Skeletal muscle satellite cell (primary cell): Measurements from ENCODE around the gene NCOA1.
A peak's percentile ranks its signal among the peaks of the same experiment; 100 is the strongest.

Experiments used
- H3K27me3 ChIP-seq: 2 replicates; pipeline ENCODE4 v1.7.0; 2013; ENCODE audit warnings: low read length; ENCODE audit not compliant: control insufficient read depth, insufficient read depth
- H3K36me3 ChIP-seq: 2 replicates; pipeline ENCODE4 v1.7.0; 2013; ENCODE audit warnings: mild to moderate bottlenecking, control low read depth, low read length; ENCODE audit not compliant: insufficient read depth
- H3K4me1 ChIP-seq: 2 replicates; pipeline ENCODE4 v1.7.0; 2013; ENCODE audit warnings: low read length; ENCODE audit not compliant: control insufficient read depth, insufficient read depth
- H3K4me2 ChIP-seq: 2 replicates; pipeline ENCODE4 v1.7.0; 2013; ENCODE audit warnings: mild to moderate bottlenecking, low read length
- H3K4me3 ChIP-seq: 2 replicates; pipeline ENCODE4 v1.7.0; 2013; ENCODE audit warnings: low read length
- H3K9ac ChIP-seq: 2 replicates; pipeline ENCODE4 v1.7.0; 2013; ENCODE audit warnings: mild to moderate bottlenecking, low read depth, low read length, moderate library complexity
- H3K9me3 ChIP-seq: replicated peaks from 2 replicates; pipeline ENCODE4 v1.7.0; 2013; ENCODE audit warnings: mild to moderate bottlenecking, control low read depth, low read length

NCOA1 gene

DNA sequence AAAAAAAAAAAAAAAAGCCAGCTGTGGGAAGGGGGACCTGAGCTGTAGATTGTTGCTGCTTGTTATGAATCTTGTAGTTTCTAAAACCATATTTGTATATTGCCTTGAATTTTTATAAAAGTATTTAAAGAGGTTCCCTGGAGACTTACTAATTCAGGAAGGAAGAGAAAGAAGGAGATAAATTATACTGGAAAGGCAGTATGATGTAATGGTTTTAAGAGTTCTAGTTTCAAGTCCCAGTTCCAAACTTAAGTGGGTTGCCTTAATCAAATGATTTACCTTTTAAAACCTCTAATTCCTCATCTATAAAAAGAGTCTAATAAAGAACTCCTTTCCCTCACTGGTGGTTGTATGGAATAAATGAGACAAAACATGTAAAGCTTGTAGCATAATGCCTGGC, 240.0 kb downstream of the NCOA1 start:
- Histone ChIP-seq H3K4me2 (no peak overlapping the region), H3K36me3 (no peaks in the 10 kb centered on the region), H3K4me1 (peaks cover 17% of the 10 kb centered on the region), H3K9me3 (no peaks in the 10 kb centered on the region), H3K27me3 (no peaks in the 10 kb centered on the region), H3K4me3 (no peak overlapping the region), H3K9ac (no peak overlapping the region)

DNA sequence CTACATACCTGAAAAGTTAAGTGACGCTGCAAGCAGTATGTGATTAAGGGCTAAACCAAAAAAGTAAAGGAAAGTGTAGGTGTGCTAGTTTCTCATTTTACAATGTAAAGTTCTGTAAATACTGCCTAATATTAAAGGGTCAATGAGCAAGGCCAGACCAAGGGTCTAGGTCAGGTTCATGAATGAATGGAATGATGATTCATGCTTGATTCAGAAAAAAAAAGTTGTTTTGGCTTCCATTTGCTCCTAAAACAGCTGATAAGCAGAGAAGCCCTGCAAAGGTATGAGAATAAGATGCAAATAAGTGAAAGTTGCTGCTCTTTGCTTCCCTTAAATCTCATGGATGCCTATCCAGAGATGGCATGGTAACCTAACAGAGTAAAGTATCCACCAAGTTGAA, 240.9 kb downstream of the NCOA1 start:
- Histone ChIP-seq H3K36me3 (no peaks in the 10 kb centered on the region), H3K9me3 (no peaks in the 10 kb centered on the region), H3K4me3 (no peak overlapping the region), H3K4me1 (peaks cover 17% of the 10 kb centered on the region), H3K4me2 (peak overlapping the region; percentile 8), H3K9ac (no peak overlapping the region), H3K27me3 (no peaks in the 10 kb centered on the region)

DNA sequence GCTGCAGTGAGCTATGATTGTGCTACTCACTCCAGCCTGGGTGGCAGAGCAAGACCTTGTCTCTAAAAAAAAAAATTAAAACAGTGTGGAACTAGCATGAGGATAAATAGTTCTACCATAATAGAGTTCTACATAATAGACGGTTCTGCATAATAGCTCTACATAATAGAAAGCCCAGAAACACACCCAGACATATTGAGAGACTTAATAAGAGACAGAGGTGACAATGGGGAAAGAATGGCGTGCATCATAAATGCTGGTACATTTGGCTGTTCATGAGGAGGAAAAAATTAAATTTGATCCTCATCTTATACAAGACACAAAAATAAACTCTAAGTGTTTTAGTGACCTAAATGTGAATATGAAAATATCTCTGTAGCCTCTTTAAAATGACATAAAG, 243.7 kb downstream of the NCOA1 start:
- Histone ChIP-seq H3K27me3 (no peaks in the 10 kb centered on the region), H3K4me1 (peaks cover 22% of the 10 kb centered on the region), H3K9ac (no peak overlapping the region), H3K9me3 (no peaks in the 10 kb centered on the region), H3K4me3 (no peak overlapping the region), H3K36me3 (no peaks in the 10 kb centered on the region), H3K4me2 (no peak overlapping the region)

DNA sequence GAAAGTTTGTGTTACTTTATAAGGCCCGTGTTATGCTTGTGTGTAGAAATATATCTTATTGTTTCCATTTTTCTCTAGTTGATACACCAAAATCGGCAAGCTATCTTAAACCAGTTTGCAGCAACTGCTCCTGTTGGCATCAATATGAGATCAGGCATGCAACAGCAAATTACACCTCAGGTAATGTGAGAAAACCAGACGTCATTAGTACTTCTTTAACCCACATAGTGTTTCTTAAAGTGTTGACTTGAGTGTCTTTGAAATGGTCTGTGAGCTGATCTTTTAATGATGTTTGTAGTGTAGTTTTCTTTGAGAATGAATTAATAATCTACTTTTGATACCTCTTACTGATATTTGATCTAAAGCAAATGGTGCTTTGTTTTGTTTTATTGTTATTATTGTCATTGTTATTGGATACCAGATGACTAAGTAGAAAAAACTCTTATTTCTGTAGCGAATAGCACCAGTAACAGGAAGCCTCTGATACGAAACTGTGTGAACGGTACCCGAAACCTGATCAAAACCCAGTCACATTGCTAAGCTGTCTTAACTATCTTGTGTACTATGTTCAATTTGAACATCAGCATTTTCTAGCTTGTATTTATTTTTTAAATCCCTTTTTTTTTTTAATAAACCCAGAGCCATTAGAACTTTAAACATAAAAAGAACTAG, 248.4 kb downstream of the NCOA1 start:
- peak overlapping the region; percentile 17 for H3K4me2 ChIP-seq
- H3K36me3 ChIP-seq = peaks cover 5% of the 10 kb centered on the region
- no peak overlapping the region for H3K9ac ChIP-seq
- H3K4me1 ChIP-seq = peaks cover 7% of the 10 kb centered on the region
- H3K4me3 ChIP-seq = no peak overlapping the region
- H3K9me3 ChIP-seq = no peaks in the 10 kb centered on the region
- H3K27me3 ChIP-seq = no peaks in the 10 kb centered on the region

DNA sequence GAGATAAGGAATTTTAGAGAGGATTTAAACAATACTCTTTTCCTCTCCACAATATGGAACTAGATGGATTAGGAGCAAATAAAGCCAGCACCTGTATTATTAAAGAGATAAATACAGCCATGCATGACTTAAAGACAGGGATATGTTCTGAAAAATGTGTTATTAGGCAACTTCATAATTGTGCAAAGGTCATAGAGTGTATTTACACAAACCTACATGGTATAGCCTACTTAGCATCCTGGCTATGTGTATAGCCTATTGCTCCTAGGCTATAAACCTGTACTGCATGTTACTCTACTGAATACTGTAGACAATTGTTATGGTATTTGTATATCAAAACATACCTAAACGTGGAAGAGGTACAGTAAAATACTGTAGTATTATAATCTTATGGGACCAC, 249.1 kb downstream of the NCOA1 start:
- H3K4me1 ChIP-seq = peaks cover 7% of the 10 kb centered on the region
- H3K36me3 ChIP-seq = peaks cover 5% of the 10 kb centered on the region
- no peaks in the 10 kb centered on the region for H3K9me3 ChIP-seq
- H3K27me3 ChIP-seq = no peaks in the 10 kb centered on the region
- H3K4me2 ChIP-seq = no peak overlapping the region
- H3K4me3 ChIP-seq = no peak overlapping the region
- no peak overlapping the region for H3K9ac ChIP-seq

DNA sequence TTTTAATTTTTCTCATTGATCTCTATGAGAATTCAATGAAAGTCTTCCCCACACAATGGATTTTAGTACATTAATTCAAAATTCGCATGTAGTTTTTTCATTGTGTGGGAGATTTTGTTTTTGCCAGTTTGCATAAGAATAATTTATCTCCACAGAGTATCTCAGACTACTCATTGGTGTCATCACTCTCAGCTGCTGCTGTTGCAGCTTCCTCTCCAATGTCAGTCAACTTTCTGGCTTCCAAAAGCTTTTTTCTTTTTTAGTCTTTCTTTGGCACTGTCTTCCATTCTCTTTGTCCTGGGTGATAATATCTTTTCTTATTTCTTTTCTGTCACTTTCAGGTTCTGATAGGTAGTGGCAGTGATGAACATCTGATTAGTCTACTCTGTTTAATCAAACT, 251.7 kb downstream of the NCOA1 start:
- no peak overlapping the region for H3K4me2 ChIP-seq
- peaks cover 5% of the 10 kb centered on the region for H3K36me3 ChIP-seq
- H3K9ac ChIP-seq = no peak overlapping the region
- peaks cover 7% of the 10 kb centered on the region for H3K4me1 ChIP-seq
- no peak overlapping the region for H3K4me3 ChIP-seq
- no peaks in the 10 kb centered on the region for H3K9me3 ChIP-seq
- H3K27me3 ChIP-seq = no peaks in the 10 kb centered on the region

GRCh38 chr2:24743924-24744323, 252.9 kb downstream of the NCOA1 start:
- Histone ChIP-seq H3K4me3 (no peak overlapping the region), H3K9me3 (no peaks in the 10 kb centered on the region), H3K36me3 (peaks cover 5% of the 10 kb centered on the region), H3K9ac (no peak overlapping the region), H3K4me2 (no peak overlapping the region), H3K27me3 (no peaks in the 10 kb centered on the region), H3K4me1 (peaks cover 7% of the 10 kb centered on the region)

GRCh38 chr2:24744356-24744755, 253.3 kb downstream of the NCOA1 start:
- Histone ChIP-seq H3K27me3 (no peaks in the 10 kb centered on the region), H3K36me3 (peaks cover 5% of the 10 kb centered on the region), H3K4me3 (no peak overlapping the region), H3K9me3 (no peaks in the 10 kb centered on the region), H3K4me2 (no peak overlapping the region), H3K4me1 (peaks cover 6% of the 10 kb centered on the region), H3K9ac (no peak overlapping the region)

DNA sequence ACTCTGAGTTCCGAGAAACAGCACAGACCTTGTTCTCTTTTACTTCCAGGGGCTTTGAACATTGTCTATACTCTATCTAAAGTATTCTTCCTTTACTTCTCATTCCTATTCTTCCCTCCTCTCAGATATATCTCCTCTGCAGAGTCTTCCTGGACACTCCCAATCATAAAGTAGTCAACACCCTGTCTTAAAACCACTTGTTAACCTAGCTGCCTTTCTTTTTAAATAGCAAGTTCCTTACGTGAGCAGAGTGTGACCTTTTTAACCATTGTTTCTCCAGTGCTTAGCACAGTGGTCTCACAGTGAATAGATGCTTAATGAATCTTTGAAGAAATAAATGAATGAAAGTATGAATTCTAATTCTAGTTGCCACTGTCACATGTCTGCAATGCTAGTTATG, 254.8 kb downstream of the NCOA1 start:
- Histone ChIP-seq H3K4me1 (no peaks in the 10 kb centered on the region), H3K4me3 (no peak overlapping the region), H3K36me3 (peaks cover 5% of the 10 kb centered on the region), H3K9me3 (no peaks in the 10 kb centered on the region), H3K4me2 (no peak overlapping the region), H3K9ac (no peak overlapping the region), H3K27me3 (no peaks in the 10 kb centered on the region)

DNA sequence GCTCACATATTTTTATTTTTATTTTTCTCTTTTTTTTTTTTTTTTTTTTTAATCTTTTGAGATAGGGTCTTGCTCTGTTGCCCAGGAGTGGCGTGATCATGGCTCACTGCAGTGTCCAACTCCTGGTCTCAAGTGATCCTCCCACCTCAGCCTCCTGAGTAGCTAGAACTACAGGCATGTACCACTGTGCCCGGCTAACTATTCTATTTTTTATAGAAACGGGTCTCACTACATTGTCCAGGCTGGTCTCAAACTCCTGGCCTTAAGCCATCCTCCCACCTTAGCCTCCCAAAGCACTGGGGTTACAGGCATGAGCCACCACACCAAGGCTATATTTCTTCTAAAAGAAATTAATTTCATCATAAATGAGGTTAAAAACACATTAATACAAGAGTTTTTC, 256.2 kb downstream of the NCOA1 start:
- Histone ChIP-seq H3K4me2 (no peak overlapping the region), H3K27me3 (no peaks in the 10 kb centered on the region)

DNA sequence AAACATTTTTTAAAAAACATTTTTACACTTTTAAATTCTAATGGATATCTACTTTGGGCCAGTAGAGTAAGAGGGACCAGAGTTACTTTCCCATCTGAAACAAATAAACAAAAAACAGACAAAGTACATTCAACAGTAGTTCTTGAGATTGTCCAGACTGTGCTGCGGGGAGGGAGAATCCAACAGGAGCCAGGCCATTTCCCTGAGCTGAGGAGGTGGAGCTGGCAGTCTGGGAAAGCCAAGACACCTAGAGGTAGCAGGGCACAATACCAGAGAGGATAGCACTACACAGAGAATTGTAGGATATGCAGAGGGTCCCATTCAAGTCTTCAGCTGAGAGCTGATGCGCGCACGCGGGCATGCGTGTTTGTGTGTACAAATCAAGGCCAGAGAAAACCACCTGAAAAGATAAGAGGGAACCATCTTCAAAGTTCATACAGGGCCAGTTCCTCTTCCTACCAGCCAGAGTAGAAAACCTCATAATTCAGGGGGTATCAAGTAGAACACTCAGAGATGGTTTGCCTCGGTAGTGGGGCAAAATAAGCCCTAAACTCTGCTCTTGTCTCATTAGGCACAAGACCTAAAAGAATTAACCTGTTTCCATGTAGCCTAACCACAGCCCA, 258.1 kb downstream of the NCOA1 start:
- Histone ChIP-seq H3K4me2 (no peak overlapping the region), H3K4me3 (no peak overlapping the region), H3K36me3 (peaks cover 6% of the 10 kb centered on the region), H3K4me1 (no peaks in the 10 kb centered on the region), H3K27me3 (no peaks in the 10 kb centered on the region), H3K9me3 (no peaks in the 10 kb centered on the region), H3K9ac (no peak overlapping the region)

More for the DNA sequence above, 256.2 kb downstream of the NCOA1 start:
- Histone ChIP-seq H3K9me3 (no peaks in the 10 kb centered on the region), H3K9ac (no peak overlapping the region), H3K4me1 (no peaks in the 10 kb centered on the region), H3K4me3 (no peak overlapping the region), H3K36me3 (peaks cover under 1% of the 10 kb centered on the region)
